HG03103 (cell line): ENCODE results near the gene GOLGA6C.
"Not testable (repeated sequence)": the region's sequence is repeated elsewhere in the genome, so short reads cannot be mapped to it uniquely, and the experiment has no call there.

Experiments used
- ATAC-seq: cut with Tn5 transposase; IDR thresholded peaks from one replicate; pipeline ENCODE4 v1.9.1; 2021; ENCODE audit warnings: low read depth; ENCODE audit not compliant: unreplicated experiment

The GOLGA6C gene

DNA sequence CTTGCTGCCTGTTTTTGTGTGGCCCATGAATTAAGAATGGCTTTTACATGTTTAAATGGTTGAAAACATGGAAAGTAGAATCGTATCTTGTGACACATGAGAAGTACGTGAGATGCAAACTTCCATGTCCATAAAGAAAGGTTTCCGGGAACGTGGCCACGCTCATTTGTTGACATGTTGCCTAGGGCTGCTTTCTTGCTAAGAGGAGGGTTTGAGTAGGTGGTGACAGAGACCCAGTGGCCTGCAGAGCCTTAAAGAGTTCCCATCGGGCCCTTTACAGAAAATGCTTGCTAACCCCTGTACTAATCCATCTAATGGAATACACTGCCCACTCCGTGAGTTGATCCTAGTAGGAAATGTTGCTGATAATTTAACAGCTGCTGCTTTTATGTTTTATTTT lies 31.0 kb upstream of the GOLGA6C start:
- not testable (repeated sequence) for ATAC-seq

DNA sequence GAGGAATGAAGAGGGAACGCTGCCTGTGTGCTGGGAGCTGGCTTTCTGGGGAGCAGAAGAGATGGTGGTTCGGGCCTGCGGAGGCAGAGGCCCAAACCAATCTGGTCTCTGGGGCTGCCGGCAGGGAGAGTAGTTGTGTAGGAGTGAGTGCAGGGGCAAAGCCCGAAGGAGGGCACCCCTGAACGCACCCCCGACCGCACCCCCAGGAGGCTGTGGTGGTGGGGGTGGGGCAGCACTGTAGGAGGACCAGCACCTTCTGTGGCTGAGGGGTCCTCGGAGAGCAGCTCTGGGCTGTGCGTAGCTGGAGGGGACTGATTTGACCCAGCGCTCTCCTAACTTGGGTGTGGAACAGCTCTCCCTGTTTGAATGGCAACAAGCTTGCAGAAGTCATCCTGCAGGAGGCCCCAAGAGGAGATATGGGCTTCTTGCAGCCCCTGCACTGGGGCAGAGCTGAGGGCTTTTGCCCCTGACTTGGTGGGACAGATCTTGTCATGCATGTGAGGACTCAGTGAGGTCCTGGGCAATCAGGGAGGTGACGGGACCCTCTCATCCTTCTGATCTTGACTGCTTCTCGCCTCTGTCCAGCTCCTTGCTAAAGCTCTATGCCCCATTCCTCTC lies 30.4 kb upstream of the GOLGA6C start:
- no peak for ATAC-seq

DNA sequence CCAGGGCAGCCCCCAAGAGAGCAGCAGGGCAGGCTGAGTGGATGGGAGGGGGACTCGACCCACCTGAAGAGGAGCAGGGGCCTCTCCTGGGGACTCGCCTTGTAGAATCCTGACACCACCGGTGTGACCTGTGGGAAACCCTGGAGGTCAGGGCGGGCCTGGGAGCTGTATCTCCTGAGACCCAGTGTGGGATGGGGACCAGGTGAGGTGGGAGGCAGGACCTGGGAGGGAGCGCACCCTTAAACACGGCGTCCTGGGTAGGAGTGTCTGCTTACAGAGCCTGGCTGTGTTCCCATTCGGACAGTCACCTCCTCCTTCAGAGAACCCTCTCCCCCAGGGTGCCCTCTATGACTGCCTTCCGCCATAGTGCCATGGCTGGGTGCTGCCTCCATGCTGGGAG lies 29.3 kb upstream of the GOLGA6C start:
- ATAC-seq = no peak

DNA sequence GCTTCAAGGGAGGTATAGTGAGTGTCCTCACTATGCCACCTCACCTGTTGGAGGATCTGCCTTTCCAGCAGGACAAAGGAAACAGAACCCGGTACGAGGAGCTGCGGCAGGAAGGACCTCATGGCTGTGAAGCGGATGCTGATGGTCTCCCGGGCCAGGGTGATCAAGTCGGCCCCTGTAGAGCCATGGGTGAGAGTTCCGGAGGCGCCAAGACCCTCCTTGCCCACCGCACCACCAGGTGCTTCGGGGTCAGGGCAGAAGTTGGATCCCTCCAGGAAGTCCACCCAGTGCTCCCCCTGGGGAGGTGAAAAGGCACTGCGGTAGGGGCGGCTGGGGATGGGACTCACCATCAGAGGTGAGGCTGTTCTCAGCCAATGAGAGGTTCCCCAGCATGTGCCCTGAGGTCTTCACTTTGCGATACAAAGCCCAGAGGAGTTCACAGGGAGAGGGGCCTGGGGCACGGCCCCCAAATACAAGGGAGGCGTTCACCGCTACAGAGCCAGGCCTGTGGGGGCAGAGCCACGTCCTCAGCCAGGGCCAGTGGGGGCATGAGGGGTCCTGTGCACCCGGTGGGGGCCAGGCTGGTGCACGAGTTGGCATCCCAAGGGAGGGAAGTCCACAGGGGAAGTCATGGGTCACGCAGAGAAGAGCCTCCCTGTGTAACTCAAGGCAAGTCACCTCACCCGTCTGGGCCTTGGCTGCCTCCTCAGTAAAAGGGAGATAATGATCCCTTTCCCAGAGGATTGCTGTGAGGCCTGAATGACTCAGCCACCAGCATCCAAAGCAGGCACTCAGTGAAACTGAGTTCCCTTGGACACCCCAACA lies 28.7 kb upstream of the GOLGA6C start:
- no peak for ATAC-seq

DNA sequence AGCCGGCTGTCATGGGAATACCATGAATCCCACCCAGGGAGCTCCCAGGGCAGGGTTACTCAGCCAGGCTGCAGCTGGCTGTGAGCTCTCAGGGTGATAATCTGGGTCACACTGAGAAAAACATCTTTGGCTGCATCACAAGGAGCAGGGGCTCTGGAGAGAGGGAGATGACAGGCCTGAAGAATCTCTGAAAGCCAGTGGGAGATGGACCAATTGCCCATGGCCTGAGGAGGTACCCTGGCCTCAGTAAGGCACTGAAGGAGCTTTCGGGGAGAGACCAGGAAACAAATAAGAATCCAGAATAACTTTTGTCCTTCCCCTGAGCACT lies 28.2 kb upstream of the GOLGA6C start:
- no peak for ATAC-seq

DNA sequence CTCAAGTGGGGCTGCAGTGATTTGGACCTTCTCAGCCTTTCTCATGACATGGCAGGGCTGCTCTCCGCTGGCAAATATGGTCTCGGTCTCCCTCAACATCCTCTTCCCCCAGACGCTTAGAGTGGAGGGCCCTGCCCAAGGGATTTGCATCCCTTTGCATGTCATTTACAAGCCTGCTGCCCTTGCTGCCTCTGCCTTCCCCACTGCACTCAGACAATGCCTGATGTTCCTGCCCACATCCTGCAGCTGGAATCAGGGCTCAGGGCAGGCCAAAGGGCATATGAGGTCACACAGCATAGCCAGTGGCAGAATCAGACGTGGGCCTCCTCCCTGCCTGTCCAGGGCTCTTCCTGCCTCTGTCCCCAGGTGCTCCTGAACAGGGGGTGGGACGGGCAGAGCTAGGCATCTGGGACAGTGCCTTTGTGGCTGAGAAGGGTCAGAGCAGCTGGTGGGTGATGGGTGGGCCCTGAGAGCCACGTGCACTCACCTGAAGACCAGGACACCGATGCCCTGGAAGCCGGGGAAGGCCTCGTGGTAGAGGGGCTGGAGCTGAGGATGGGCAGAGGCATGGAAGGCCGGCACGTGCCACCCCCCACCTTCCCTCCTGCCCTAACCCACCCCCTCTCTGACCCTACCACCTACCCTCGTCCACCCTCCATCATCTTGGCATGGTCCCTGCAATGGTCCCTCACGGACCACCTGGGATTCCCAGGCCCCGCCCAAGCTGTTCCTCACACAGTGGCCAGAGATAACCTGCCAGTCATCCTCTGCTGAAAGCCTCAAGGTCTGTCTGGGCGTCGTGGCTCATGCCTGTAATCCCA lies 27.4 kb upstream of the GOLGA6C start:
- ATAC-seq = no peak

DNA sequence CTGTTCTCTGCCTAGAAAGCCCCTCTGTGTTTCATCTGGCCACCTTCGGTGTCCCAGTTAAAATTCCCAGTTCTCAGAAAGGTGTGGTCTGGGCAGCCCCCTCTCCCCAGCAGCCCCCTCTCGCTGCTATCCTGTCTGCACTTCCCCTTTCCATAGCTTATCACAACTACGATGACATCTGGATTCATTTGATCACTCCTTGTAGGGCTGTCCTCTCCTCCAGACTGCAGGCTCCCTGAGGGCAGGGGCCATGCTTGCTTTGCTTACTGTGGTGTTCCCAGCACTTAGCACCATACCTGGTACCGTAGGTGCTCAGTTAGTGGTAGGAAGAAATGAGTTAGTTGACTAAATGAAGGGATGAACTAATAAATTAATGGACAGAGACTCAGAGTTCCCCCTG lies 26.3 kb upstream of the GOLGA6C start:
- ATAC-seq = no peak

DNA sequence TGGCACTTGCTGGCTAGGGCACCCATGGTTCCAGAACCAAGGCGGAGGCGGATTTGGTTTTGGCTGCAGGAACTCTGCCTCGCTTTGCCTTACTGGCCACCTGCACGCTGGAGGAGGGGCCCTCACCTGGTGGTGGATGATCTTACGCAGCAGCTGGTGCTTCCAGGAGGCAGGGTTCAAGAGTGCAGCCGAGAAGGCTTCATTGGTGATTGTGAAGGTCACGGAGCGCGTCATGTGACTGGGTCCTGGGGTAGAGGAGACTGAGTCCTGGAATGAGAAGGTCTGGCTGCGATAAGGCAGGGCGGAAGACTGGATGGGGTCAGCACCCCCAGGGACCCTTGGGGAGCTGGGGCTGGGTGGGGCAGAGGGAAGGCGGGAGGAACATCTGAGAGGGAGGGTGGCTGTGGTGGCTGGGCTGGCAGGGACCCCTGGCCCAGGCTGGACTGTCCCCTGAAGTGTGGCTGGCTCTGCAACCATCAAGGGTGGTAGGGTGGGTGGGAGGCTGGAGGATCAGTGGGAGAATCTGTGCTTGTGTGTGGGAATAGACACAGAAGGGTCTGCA lies 25.8 kb upstream of the GOLGA6C start:
- no peak for ATAC-seq

DNA sequence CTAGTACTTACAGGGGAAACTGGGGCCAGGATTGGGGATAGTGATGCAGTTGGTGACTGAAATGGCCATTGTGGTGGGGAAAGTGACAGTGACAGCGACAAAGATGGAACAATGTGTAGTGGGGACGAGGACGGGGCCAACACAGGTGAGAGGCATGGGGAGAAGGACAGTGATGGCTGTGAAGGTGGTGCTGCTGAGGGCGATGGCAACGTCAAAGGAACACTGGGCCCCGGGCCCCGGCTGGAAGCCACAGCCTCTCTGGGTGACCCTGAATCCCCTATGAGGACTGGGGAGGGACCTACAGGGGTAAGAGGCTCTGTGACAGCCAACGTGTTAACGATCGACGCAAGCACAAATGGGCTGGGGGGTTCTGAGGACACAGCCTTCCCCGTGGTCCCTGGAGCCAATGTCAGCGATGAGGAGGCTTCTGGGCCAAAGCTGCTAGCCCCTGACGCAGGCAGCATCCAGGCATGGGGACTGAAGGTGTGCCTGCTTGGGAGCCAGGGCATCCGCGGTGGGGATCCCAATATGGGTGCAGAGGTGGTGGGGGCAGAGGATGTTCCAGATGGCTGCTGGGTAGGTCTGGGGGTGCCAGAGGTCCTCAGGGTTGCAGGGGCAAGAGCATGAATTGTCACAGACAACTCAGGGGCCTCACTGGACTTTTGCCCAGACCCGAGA lies 25.2 kb upstream of the GOLGA6C start:
- ATAC-seq = no peak

DNA sequence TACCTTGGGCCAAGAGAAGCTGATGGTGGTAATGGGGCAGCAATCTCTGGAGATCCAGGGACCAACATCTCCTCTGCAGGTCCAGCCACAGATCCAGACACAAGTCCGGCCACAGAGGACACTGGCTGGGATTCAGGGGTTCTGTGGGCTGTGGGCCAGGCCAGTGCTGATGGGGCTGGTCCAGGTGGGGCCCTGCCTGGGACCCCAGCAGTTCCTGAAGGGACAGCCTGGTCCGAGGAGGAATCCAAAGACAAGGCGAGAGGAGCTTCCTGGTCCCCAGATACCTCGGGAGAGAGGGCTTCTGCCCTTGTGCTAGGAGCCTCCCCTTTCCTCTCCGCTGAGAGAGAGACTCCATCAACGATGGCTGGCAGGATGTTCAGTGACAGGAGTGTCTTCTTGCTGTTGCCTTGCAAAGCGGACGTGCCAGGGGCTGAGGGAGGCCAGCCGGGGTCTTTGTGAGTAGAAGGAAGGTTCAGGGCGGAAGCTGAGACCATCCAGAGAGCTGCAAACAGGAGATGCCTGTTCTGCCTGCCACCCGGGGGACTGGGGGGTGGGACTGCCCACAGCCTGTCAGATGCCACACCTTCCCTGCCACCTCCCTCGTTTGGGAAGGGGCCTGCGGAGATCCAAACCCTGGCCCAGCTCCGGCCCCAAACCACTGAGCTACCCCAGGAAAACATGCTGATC lies 24.5 kb upstream of the GOLGA6C start:
- ATAC-seq = no peak

DNA sequence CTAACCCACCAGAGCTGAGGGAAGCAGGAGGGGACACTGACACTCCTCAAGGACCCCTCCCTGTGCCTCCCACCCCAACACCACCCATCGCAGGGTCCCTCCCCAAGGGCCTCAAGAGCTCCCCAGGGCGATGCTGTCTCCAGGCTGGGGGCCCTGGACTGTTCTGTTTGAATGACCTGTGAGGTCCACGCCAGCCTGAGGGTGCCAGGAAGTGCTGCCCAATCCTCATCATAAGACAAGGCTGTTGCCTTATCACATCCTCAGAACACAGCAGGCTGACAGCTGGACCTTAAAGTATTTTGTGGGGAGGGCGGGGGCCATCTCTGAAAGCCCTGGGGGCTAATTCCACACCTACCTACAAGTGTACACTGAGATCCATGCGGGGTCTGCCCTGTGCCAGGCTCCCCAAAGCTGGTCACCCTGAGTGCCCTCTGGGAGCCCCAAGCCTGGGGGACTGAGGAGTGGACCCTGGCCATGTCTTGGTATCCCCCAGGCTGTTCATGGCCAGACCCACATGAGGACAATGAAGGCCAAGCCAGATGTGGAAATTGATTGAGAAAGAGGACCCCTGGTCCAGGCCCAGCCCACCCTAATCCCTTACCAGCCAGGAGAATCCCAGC lies 23.8 kb upstream of the GOLGA6C start:
- ATAC-seq = no peak

DNA sequence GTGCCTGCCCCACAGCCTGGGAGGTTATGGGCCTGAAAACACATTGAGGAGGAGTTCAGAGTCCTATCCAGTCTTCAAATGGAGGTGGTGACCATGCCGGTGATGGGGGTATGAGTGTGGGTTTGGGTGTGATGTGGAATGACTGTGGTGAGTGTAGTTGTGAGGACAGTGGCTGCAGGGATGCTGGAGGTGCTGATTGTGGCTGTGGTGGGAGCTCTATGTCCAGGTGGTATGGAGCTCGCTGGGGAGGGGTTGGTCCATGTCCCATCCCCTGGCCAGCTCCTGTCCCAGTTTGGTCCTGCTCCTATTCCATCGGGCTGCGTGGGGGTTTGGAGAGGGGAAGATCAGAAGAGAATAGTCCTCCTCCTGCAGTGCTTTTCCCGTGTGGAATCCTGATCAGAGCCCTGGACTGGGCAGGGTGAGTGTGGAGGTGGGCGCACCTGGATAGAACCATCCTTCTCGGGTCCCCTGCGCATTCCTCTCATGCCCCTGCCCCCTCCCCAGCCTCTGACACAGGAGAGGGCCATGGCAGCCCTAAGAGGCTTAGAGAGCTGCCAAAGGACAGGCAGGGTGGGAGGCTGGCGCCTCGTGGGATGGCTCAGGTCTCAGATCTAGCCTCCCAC lies 23.0 kb upstream of the GOLGA6C start:
- no peak for ATAC-seq

DNA sequence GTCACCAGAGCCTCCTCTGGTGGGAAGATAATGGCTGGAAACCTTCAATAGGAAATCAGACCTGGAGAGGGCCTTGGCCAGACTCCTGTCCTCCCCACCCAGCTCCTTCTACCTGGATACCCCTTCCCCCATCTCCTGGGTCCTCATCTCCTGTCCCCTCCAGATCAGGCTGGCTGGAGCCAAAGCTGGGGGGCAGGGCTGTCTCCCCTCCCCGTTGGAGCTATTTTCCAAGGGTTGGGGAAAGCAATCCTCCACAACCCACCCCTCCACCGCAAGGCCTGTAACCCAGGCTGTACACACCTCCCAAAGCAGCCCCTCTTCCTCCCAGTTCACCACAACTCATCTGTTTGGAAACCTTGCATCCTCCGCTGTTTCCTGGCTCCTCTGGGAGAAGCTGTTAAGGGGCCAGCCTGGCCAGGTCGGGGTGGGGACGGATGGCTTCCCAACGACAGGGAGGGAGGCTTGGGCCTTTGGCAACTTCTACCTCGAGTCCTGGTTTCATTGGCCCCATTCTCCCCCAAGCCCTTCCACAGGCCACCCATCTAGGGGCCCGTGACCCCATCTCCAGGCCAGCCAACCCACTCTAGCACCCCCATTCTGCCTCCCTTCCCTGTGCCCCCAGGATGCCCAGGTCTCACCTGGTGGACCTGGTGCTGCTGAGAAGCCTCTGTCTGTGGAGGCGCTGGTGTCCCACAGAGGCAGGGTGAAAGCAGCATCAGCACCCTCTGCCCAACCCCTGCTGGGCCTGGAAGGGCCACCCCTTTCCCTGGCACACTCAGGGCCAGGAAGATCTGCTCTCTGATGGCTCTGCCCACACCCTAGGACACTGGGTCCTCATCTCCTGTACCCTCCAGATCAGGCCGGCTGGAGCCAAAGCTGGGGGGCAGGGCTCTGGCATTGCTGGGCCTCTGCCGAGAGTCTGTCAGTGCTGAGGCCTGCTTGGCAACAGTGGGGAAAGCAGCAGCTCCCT lies 22.1 kb upstream of the GOLGA6C start:
- no peak for ATAC-seq

DNA sequence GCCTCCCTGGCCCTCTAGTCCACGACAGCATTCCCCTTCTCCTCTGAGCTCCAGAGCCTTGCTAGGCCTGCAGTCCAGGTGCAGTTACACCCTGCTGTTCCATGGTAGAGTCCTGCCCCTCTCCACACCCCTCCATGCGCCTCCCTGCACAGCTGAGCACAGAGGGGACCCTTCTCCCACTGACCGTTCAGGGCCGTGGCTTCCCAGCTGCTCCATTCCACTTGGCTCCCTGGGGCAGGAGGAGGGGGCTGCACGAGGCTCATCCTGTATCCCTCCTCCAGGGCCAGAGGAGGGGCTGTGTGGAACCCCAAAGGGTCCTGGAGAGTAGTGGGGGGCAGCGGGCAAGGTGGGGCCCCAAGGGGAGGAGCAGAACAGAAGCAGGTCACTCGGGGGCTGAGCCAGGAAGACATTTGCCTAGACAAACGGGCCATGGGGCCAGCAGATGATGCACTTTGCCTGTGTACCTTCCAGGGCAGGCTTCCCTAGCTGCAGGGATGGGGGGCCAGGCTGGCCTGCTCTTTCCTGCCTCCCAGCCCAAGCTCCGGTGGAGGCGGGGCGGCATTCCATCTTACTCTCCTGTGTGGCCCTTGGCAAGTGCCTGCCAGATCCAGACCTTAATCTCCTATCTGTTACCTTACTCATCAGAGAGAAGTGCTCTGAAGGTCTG lies 20.7 kb upstream of the GOLGA6C start:
- no peak for ATAC-seq

DNA sequence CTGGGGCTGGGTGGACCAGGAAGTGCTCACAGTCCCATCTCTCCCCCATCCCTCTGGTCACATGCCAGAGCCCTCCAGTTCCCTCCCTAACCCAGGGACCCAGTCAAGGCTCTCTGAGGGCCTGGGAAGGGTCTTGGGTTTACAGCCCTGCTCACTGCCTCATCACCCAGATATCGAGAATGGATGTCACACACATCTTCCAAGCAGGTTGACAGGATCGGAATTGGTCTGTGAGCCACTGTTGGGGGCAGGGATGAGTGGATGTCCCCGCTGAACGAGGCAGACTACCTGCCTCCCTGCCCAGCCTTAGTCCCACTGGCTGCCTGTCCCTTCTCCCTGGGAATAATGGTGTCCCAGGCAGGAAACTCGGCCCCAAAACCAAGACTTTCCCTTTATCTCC lies 20.0 kb upstream of the GOLGA6C start:
- no peak for ATAC-seq

DNA sequence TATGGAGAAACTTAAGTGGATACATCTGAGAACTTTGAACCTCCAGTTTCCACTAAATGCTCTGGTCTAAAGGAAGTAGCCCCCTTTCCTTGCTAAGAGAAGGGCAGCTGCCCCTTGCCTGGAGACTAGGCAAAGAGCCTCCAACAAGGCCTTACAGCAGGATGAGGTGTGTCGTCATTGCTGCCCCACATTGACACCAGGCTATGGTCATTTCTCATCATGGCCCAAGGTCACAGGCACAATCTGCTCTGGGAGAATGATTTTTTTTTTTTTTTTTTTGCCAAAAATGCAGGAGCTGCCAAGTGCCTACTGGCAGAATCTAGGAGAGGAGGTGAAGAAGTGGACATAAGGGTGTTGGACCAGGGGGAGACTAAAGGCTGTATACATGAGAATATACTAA lies 12.4 kb upstream of the GOLGA6C start:
- ATAC-seq = not testable (repeated sequence)

DNA sequence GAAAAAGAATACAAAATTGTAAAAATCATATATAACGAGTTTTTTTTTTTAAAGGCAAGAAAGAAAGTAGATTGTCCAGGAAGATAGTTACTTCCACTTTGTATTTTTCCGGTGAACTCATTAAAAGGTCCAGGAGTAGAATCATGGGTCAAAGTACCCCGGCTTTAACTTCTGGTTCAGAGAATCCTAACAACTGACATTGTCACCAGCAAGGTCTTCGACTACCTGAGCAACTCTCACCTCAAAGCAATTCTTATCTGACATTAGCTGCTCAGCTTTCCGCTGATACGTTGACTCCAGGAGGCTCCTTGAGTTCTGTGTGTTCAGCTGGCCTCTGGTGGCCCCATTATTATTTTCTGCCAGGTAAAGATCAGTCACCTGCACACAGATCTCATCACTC lies 9.1 kb upstream of the GOLGA6C start:
- ATAC-seq = not testable (repeated sequence)

DNA sequence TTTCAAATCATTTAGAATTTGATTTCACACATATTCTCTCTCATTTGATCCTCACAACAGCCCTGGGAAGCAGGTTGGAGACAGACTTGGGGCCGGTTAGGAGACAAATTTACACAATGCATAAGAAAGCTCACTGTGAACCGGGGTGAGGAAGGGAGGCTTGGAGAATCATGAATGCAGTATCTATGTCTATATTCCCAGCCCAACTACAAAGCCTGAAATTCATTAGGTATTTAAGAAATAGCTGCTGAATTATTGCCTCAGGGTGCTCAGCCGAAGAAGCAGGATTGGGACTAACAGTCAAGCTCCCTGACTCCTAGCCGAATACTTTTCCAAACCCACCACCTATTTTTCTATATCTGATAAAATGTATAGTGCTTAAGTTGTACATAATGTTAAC lies 8.4 kb upstream of the GOLGA6C start:
- ATAC-seq = no peak
